HG03442 (cell line): ENCODE data around the gene ALPK3.

ENCODE experiments used
- ATAC-seq: cut with Tn5 transposase; IDR thresholded peaks from one replicate; pipeline ENCODE4 v1.9.1; 2021; ENCODE audit warnings: mild to moderate bottlenecking, moderate library complexity; ENCODE audit not compliant: unreplicated experiment

The ALPK3 gene

GRCh38 chr15:84798436-84798946, 18.7 kb upstream of the ALPK3 start:
- ATAC-seq, result no peak

GRCh38 chr15:84799511-84800187, 17.5 kb upstream of the ALPK3 start:
- ATAC-seq, result no peak

- no peak for ATAC-seq
Measured at GRCh38 chr15:84800365-84800806, 16.8 kb upstream of the ALPK3 start.

- no peak for ATAC-seq
Measured at GRCh38 chr15:84804005-84804900, 12.9 kb upstream of the ALPK3 start.

GRCh38 chr15:84805221-84805620, 11.9 kb upstream of the ALPK3 start:
- ATAC-seq, result no peak

GRCh38 chr15:84807228-84807627, 9.9 kb upstream of the ALPK3 start:
- ATAC-seq, result no peak

GRCh38 chr15:84810073-84810840, 6.9 kb upstream of the ALPK3 start:
- ATAC-seq, result no peak

GRCh38 chr15:84811151-84811550, 6.0 kb upstream of the ALPK3 start:
- ATAC-seq, result no peak

- no peak for ATAC-seq
Measured at GRCh38 chr15:84811828-84812227, 5.3 kb upstream of the ALPK3 start.

GRCh38 chr15:84812842-84813241, 4.3 kb upstream of the ALPK3 start:
- no peak for ATAC-seq

- ATAC-seq, result no peak
Measured at GRCh38 chr15:84813435-84813834, 3.7 kb upstream of the ALPK3 start.

GRCh38 chr15:84813931-84814330, 3.2 kb upstream of the ALPK3 start:
- ATAC-seq, result no peak

- ATAC-seq, result no peak
Measured at GRCh38 chr15:84814916-84815315, 2.2 kb upstream of the ALPK3 start.

- ATAC-seq, result no peak
Measured at GRCh38 chr15:84817466-84818081, 418 bp downstream of the ALPK3 start.

GRCh38 chr15:84818261-84819131, 1.3 kb downstream of the ALPK3 start:
- no peak for ATAC-seq

- no peak for ATAC-seq
Measured at GRCh38 chr15:84819291-84819768, 2.2 kb downstream of the ALPK3 start.

GRCh38 chr15:84819791-84820190, 2.6 kb downstream of the ALPK3 start:
- no peak for ATAC-seq

- no peak for ATAC-seq
Measured at GRCh38 chr15:84821501-84822021, 4.4 kb downstream of the ALPK3 start.

- no peak for ATAC-seq
Measured at GRCh38 chr15:84822653-84823281, 5.6 kb downstream of the ALPK3 start.
